Omental fat pad (tissue), 4 donors: ENCODE data around the gene TMPRSS12. TPM values are rescaled to one million over a fixed set of nuclear protein-coding genes. Genes with fewer than 3 reads are reported as not detected.
"Not testable (repeated sequence)": the region's sequence is repeated elsewhere in the genome, so short reads cannot be mapped to it uniquely, and the experiment has no call there.

Source experiments
- ATAC-seq: fragments of 150-250 bp; one replicate; pipeline ENCODE4 v1.9.1; 2016; ENCODE audit warnings: mild to moderate bottlenecking, moderate library complexity; ENCODE audit not compliant: low FRiP score
- DNase-seq: peaks from one replicate; pipeline ENCODE4 v3.0.0-alpha.2; 2019; ENCODE audit warnings: low spot score
- CTCF ChIP-seq, 3 donors: fragments of 450-650 bp; IDR thresholded peaks; one replicate each; pipeline ENCODE4 v1.5.1; 2016 to 2017; ENCODE audit warnings: antibody characterized with exemption in 3 of 3, mild to moderate bottlenecking in 3 of 3, moderate library complexity in 2 of 3
- total RNA-seq, 4 donors: library from RNA; depleted of rRNA; stranded (reverse); fragments of >200 nt; gene quantifications; one replicate each; pipeline ENCODE4 v1.1.0, GENCODE V29; 2016

Gene TMPRSS12
- total RNA-seq, 4 donors from 2014 or later: not detected

DNA sequence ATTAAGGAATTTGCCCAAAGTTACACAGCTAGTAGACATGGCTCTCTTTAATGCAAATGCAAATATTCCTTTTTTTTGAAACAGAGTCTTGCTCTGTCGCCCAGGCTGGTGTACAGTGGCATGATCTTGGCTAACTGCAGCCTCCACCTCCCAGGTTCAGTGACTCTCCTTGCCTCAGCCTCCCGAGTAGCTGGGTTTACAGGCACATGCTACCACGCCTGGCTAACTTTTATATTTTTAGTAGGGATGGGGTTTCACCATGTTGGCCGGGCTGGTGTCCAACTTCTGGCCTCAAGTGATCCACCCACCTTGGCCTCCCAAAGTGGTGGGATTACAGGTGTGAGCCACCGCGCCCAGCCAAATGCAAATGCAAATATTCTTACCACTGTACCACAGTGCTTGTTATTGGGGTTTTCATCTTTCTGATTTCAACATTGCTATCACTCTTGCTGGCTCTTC, 85.1 kb downstream of the TMPRSS12 start:
- DNase-seq (no peak), ATAC-seq (no peak)
- no peak for TF ChIP-seq CTCF (IDR thresholded peaks at IDR 0.05)

GRCh38 chr12:50928392-50928791, 85.7 kb downstream of the TMPRSS12 start:
- no peak for DNase-seq
- ATAC-seq: no peak

DNA sequence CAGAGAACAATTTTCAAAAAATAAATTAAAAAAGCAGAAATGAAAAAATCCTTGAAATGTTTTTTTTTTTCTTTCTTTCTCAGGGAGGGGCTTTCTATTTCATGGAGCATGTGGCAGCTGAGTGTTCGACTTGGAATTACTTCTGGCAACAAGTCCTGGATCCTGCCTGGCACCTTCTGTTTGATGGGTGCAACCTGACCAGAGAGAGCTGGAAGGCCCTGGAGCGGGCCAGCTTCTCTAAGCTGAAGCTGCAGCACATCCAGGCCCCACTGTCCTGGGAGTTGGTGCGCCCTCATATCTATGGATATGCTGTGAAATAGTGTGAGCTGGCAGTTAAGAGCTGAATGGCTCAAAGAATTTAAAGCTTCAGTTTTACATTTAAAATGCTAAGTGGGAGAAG, 87.1 kb downstream of the TMPRSS12 start:
- DNase-seq (no peak), ATAC-seq (no peak)
- no peak for TF ChIP-seq CTCF (IDR thresholded peaks at IDR 0.05)

More at GRCh38 chr12:50928392-50928791, 85.7 kb downstream of the TMPRSS12 start:
- TF ChIP-seq CTCF (IDR thresholded peaks at IDR 0.05): no peak

DNA sequence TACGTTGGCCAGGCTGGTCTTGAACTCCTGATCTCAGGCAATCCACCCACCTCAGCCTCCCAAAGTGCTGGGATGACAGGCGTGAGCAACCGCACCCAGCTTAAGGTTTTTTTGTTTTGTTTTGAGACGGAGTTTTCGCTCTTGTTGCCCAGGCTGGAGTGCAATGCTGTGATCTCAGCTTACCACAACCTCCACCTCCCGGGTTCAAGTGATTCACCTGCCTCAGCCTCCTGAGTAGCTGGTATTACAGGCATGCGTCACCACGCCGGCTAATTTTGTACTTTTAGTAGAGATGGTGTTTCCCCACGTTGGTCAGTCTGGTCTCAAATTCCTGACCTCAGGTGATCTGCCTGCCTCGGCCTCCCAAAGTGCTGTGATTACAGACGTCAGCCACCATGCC, 87.8 kb downstream of the TMPRSS12 start:
- not testable (repeated sequence) for ATAC-seq, DNase-seq

GRCh38 chr12:50932787-50933280, 90.1 kb downstream of the TMPRSS12 start:
- no peak for TF ChIP-seq CTCF (IDR thresholded peaks at IDR 0.05)
- no peak for ATAC-seq
- no peak for DNase-seq

DNA sequence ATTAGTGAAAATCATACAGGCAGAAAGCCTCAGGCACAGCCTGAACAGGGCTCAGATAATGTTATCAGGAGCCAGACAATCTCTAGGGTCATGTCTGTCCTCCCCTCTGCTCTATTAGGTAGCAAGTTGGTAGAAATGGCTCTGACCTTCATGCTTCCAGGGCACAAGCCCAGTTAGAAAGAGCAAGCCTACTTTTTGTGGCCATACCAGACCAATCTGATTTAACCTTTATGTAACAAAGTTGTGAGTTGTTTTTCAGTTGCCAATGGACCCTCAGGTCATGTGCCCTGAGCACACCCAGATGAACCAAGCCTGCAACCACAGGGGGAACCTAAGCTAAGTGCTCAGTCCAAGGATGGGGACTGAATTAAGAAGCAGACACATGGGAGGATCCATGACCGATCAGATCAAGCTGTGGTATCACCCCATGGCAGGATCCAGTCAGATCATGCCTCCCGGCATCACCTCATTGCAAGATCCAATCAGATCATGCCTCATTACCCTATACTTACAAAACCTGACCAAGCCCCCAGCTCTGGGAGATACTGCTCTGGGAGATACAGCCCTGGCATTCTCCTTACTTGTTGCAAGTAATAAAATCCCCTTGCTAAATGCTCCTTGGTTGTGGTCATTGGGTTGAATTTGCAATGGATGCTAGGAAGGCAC, 90.9 kb downstream of the TMPRSS12 start:
- no peak for TF ChIP-seq CTCF (IDR thresholded peaks at IDR 0.05)
- ATAC-seq: no peak

GRCh38 chr12:50934371-50934851, 91.7 kb downstream of the TMPRSS12 start:
- DNase-seq: no peak
- ATAC-seq: peak; percentile 30
- no peak for TF ChIP-seq CTCF (IDR thresholded peaks at IDR 0.05)

More for the DNA sequence above, 90.9 kb downstream of the TMPRSS12 start:
- no peak for DNase-seq
